Astrocyte (in vitro differentiated cells and primary cell): Measurements from ENCODE around the gene MICAL3.

Experiments used
- CTCF ChIP-seq: IDR thresholded peaks from 2 replicates; pipeline ENCODE4 v1.5.1; 2011; ENCODE audit warnings: low read depth, mild to moderate bottlenecking, inconsistent platforms, low read length, moderate library complexity; ENCODE audit not compliant: insufficient read depth
- EZH2 ChIP-seq: IDR thresholded peaks from 2 replicates; pipeline ENCODE4 v1.6.1; 2012; ENCODE audit warnings: mild to moderate bottlenecking, low read length, inconsistent platforms; ENCODE audit not compliant: insufficient read depth

- no peak for TF ChIP-seq EZH2
- no peak for TF ChIP-seq CTCF
Observed at GRCh38 chr22:17880468-17880867, 143.9 kb downstream of the MICAL3 start.
